ENCODE results near the gene DNAJC5. TPM values are rescaled to one million over a fixed set of nuclear protein-coding genes. Genes with fewer than 3 reads are reported as not detected.

Gene DNAJC5
- total and polyA plus RNA-seq, 2 of the 8 experiments (the other 6 are each of a cell fraction or from before 2014, with no cell fraction given) = 19.2 to 31.2 TPM

- TF ChIP-seq CHD7 (IDR thresholded peaks at IDR 0.05; ENCODE audit: insufficient replicate concordance, low read length) (no peak), SP4 (IDR thresholded peaks at IDR 0.05; ENCODE audit: low read length) (peak; percentile 78; the same call in 1 of the 2 replicates), SP1 (IDR thresholded peaks at IDR 0.05; ENCODE audit: low read depth, low read length) (0 out of 2 replicates have a peak, but pooled peaks have one; percentile 10), HDAC2 (IDR thresholded peaks at IDR 0.05; ENCODE audit: borderline replicate concordance in 1 of 2, low read depth in 2 of 2, low read length in 2 of 2) (no peak), RNF2 (IDR thresholded peaks at IDR 0.05; ENCODE audit: borderline replicate concordance, low read depth, low read length, missing control alignments, poor library complexity, severe bottlenecking) (no peak), SIX5 (IDR thresholded peaks at IDR 0.05; ENCODE audit: low read depth, low read length) (no peak)
- TF ChIP-seq, protein P1, sequence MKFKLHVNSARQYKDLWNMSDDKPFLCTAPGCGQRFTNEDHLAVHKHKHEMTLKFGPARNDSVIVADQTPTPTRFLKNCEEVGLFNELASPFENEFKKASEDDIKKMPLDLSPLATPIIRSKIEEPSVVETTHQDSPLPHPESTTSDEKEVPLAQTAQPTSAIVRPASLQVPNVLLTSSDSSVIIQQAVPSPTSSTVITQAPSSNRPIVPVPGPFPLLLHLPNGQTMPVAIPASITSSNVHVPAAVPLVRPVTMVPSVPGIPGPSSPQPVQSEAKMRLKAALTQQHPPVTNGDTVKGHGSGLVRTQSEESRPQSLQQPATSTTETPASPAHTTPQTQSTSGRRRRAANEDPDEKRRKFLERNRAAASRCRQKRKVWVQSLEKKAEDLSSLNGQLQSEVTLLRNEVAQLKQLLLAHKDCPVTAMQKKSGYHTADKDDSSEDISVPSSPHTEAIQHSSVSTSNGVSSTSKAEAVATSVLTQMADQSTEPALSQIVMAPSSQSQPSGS (IDR thresholded peaks at IDR 0.05; ENCODE audit: low read length) = no peak
These were observed 46.6 kb downstream of the DNAJC5 start (continued) for GRCh38 chr20:63941282-63942081.

All from H1 (cell line).